Activated CD4-positive, alpha-beta T cell treated with anti-CD3 and anti-CD28 coated beads, Interleukin-2, amount 50 U/mL, for 48 hours (primary cell): ENCODE data around the gene MAT1A.
"Not testable (repeated sequence)": the region's sequence is repeated elsewhere in the genome, so short reads cannot be mapped to it uniquely, and the experiment has no call there.

Source experiments
- DNase-seq, 2 experiments: peaks; one replicate each; pipeline ENCODE4 v3.0.0-alpha.2; 2020

Gene MAT1A

DNA sequence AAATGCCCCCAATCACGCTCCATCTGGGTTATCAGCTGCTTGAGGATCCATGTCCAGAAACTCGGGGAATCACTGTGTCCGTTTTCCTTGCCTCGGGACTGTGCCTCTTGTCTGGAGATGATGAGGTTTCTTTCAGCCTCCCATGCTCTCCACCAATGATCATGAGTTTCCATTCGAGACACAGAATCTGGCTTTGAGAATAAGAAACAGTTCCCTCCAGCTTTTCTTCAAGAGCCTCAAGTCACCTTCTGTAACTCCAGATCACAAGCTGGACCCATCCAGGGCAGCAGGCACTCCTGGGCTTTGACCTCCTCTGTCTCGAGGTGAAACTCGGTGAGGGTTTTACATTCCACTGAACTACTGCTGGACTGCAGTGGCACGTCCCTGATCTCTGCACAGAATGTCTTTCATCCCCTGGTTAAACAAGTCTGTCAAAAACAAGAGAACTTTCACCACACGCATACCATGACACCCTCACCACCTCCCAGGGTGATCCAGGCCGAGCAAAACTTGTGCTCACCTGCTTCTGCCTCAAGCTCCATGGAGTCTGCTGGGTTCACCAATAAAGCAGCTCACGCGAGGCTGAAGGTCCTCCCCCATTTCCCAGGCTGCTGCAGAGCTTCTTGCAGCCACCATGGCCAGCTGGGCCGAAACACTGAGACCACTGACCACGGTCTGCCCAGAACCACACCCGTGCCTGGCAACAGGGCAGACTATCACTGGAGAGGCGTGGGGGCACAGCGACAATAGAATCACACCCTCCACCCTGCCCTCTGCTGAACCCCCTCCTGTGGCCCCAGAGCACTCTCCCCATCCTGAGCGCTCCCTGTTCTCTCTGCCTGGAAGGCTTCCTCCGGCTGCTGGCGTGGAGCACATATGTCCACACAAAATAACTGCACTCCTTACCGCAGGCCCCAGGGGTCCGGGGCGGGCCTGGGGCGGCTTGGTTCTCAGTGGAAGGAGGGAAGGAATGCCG lies 25.1 kb downstream of the MAT1A start:
- DNase-seq = no peak

DNA sequence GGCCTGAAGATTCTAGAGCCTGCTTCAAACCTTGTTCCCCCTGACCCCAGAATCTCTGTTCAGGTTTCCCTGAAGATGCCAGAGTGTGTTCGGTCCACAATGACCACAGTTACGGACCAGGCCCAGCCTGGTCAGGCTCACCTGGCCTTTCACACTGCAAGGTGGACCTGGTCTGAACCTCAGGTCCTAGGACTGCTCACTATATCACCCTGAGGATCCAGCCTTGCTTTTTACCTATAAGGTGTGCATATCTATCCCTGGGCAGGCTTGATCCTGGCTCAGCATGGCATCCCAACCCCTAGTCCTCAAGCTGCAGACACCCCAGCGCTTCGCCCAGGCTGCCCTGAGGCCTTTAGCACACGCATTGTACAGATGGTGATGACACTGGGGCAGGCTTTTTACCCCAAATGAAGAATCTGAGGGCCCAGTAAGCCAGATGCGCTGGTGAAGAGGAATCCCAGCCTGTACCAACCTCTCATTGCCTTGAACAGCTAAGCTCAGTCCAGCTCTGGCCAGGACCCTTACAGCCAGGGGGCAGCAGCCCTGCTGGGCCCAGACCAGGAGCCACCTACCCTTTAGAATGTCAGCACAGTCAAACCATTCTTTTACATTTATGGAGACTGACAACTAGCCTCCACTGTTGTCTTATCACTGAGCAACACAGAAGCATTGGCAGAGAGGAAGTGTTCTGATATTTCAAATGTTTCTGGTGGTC lies 28.0 kb downstream of the MAT1A start:
- no peak for DNase-seq

DNA sequence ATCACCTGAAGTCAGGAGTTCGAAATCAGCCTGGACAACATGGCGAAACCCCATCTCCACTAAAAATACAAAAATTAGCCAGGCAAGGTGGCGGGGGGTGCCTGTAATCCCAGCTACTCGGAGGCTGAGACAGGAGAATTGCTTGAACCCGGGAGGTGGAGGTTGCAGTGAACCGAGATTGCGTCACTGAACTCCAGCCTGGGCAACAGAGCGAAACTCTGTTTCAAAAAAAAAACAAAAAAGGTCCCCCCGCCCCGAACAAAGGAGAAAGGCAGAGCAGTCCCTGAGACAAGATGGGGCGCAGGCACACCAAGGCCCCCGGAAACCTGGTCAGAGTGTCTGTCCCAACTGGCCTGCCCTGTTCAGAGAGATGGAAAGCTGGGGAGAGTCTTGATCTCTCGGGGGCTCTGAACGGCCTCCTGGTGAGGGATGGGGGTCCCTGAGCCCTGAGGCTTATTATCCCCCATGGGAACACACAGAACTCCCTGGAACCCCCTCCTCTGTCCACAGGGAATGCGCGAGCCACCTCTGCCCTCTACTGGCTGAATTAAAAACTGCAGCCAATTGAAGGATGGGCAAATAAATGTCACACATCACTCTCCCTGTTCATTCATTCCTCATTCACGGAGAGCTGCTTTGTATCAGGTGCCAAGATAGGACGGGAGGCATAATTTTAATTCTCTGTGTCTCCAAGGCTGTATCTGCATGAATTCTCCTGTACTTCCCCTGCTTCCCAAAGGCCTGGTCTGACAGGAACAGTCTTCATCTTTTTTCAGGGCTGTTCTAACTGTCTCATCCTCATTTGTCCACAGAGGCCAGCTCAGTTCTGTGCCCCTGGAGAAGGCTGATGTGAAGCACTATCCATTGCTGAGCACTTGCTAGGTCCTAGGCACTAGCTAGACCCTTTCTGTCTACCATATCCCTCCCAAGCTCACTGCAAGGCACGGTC lies 28.9 kb downstream of the MAT1A start:
- peak; percentile 34 to 43 for DNase-seq

DNA sequence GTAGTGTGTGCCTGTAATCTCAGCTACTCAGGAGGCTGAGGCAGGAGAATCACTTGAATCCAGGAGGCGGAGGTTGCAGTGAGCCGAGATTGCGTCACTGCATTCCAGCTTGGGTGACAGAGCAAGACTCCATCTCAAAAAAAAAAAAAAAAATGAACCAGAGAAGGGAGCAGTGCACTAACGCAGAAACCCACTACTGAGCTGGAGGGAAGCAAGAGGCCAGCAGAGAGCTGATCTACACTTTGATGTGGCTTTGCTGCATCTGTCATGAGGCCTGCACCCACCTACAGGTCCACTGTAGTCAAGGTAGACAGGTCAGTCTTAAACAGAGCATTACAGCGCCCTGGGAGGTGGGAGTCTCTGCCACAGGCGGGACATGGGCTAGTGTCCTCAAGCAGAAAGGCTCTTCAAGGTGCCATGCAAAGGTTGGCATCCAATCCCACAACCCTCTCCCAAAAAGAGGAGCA lies 30.0 kb downstream of the MAT1A start:
- no peak for DNase-seq

DNA sequence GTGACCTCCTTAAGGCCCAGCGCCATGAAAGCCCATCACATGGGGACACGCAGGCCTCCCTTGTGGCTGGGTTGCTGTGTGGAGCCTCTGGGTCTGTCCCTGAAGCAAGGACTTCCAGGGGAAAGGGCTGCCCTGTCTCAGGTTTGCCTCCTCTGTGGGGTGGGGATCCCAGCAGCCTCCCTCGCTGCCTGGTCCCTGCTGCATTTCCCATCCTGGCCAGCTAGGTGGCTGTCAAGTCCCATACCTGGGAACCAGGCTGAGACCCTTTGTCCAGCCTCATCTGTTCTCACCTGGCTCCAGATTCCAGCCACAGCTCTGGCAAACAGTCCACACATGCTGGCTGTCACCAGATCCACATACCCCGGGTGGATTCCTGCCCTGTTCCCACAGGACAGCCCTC lies 32.7 kb downstream of the MAT1A start:
- DNase-seq = not testable (repeated sequence)

DNA sequence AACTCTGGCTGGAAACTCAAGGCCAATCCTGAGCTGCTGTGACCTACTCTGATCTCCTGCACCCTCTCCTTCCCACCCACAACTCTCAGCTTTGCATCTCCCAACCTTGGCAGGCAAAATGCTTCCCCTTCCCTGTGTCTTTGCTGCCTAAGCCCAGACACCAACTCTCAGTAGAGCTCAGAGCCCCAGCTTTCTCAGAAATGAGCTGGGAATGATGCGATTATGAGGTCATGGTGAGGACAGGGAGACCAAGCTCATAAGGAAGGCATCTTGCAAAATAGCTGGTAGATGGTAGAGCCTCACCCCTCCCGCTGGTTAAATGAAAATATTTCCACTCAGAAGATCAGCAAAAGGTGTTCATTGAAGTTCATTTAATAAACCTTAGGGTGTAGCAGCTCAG lies 34.7 kb downstream of the MAT1A start:
- not testable (repeated sequence) for DNase-seq

DNA sequence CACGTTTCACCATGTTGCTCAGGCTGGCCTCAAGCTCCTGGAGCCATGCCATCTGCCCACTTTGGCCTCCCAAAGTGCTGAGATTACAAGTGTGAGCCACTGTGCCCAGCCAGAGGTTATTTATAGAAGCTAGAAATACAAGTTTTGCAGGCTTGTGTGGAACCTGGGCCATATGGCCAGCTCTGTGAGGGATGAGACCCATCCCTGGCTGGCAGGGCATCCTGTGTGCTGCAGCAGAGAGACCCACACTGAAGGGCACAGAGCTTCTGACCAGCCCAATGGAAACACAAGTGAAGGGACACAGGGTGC lies 35.5 kb downstream of the MAT1A start:
- not testable (repeated sequence) for DNase-seq

DNA sequence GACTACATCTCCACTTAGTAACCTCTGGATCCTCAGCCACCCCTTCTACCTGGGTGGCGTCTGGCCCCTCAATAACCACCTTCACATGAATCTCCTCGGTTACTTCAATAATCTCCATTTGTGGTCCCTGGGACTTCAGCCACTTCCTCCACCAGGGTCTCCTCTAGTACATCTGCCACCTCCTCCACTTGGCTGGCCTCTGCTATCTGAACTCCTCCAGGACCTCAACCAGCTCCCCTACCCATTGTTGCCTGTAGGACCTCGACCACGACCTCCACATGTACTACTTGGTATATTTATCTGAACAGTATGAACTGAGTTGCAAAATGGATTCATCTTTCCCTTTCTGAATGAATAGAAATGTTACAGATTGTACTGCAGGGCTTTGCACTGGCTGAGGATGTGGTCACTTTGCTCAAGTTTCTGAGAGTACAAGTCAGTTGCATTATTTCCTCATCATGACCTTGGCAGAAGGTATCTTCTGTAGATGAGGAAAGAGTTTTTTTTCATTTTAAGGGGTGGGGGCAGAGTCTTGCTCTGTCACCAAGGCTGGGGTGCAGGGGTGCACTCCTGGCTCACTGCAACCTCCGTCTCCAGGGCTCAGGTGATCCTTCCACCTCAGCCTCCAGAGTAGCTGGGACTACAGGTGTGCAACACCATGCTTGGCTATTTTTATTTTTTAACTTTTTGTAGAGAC lies 36.0 kb downstream of the MAT1A start:
- no peak for DNase-seq

DNA sequence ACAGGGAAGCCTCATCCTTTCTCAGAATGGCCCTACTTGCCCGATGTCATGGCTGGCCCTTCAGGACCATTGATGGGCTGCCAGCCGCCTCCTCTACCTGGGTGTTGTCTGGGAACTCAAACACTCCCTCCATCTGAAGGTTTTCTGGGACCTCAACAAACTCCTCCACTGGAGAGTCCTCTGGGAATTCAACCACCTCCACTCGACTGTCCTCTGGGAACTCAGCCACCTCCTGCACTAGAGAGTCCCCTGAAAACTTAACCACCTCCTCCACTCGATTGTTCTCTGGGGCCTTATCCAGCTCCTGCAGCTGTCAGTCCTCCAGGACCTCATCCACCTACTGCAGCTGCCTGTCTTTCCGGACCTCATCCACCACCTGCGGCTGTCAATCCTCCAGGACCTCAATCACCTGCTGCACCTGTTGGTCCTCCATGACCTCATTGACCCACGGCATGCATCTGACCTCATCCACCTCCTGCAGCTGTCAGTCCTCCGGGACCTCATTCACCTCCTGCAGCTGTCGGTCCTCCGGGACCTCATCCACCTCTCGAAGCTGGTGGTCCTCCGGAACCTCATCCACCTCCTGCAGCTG lies 37.1 kb downstream of the MAT1A start:
- no peak for DNase-seq

DNA sequence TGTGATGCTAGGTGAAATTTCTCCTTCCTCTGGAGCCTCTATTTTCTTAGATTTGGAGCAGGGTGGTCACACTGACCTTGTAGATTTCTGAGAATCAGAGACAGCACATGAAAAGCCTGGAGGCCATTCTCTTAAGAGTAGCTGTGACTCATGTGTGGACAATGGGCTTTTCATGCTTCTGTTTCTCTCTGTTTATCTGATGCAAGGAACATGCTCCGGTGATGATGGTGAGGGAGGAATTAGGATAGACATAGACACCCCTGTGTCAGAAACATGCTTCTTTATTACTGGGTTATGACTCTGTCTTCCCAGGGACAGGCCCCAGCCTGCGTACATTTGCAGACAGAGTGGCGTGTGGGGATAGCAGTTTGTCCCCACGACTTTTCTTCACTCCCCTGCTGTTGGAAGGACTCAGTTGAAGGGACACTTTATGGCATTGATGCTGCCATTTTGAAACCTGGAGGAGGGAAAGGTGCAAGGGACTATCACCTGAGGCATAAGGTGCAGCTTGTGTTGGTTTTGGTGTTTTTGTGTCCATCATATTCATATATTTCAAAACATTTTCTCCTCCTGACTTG lies 37.7 kb downstream of the MAT1A start:
- DNase-seq = not testable (repeated sequence)

DNA sequence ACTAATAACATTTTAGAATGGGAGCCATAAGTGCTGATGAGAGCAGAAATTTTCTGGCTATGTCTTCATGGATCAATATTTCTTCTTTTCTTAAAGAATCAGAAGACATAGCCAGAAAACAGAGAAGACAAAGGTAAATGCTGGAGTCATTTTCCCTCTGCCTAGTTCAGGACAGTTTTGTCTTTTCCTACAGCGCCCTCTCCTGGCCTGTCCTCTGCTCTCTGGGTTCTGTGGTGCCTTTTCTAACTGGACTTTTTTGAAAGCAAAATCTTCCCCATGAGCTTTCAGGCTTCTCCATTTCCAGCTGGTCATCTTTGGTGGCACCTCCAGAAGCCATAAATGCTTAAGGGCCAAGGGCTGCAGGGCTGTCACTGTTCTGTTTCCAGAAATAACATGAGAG lies 39.1 kb downstream of the MAT1A start:
- DNase-seq = not testable (repeated sequence)

DNA sequence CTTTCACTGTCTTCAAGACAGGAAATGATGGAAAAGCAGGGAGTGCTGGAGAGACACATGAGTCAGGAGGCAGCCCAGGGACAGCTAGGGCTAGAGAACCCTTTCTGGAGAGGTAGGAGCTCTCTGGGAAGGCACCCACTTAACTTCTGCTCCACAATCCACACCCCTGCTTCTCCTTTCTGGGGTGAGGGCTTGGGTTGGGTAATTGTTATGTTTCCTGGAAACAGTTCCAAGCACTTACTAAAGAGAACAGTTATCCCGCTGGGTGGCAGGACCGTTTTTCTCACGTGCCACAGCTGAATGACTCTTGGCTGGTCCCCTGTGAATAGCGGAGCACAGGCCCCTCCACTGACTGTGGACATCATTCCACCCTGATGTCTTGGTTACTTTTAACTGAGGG lies 39.6 kb downstream of the MAT1A start:
- DNase-seq = not testable (repeated sequence)

DNA sequence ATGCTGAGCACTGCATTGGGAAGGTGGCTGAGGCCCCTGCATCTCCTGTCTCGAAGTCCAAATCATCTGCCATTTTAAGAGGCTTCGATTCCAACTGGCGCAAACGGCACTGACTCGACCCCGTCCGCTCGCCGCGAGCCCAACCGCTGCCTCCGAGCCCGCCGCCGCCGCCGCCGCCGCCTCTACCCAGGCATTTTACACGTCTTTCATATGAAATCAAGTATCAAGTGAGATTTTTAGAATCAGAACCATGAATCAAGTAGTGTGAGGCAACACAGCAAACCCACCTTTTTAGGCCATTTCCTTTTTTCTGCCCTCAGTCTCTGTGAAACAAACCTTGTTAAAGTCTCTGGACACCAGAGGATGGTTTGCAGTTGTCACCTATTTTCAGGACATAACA lies 41.8 kb downstream of the MAT1A start:
- DNase-seq = not testable (repeated sequence)

DNA sequence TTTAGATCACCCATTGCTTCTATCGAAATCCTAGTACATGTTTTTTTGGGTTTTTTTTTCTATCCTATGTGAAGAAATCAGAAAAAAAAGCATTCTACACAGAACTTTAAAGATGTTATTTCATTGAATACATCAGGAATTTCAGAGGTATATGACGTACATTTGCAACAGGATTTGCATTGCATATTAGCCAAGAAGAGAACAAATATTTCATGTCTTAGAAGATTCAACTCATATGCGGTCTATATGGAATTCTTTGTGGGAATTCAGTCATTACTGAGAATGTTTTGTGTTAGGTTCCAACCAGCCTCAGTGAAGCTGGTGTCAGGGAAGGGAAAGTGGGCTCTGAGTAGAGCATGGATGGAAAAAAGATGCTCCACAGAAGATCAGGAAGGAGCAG lies 45.1 kb downstream of the MAT1A start:
- not testable (repeated sequence) for DNase-seq

DNA sequence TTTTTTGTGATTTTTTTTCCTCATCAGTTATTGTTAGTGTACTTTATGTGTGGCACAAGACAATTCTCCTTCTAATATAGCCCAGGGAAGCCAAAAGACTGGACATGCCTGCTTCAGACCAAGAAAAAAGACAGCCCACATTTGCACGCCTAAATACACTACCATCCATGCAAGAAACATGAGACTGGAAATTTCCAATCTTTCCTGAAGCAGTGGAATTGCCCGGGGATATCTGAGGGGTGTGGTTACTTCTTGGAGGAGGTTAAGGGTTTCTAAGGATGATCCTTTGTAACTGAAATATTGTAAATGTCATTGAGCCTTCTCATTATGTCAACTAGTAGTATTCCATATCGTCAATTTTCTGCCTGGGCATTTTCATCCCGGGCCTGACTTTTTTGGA lies 47.1 kb downstream of the MAT1A start:
- DNase-seq = not testable (repeated sequence)

DNA sequence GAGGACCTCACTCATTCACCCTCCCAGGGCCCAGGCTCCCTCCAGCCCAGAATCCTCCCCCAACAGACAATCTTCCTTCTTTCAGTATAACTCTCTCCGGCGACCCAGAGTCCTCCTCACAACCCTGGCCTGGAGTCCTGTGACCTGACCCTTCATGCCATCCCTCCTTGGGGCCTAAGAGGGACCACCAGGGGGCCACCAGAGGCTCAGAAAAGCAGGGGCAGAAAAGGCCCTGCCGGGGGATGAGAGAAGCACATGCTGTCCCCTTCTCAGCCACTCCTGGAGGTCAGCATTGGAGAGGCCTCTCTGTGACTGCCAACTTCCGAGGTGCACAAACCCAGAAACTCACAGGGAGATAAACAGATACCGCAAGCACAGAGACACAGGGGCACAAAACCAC lies 53.0 kb downstream of the MAT1A start:
- DNase-seq = not testable (repeated sequence)

DNA sequence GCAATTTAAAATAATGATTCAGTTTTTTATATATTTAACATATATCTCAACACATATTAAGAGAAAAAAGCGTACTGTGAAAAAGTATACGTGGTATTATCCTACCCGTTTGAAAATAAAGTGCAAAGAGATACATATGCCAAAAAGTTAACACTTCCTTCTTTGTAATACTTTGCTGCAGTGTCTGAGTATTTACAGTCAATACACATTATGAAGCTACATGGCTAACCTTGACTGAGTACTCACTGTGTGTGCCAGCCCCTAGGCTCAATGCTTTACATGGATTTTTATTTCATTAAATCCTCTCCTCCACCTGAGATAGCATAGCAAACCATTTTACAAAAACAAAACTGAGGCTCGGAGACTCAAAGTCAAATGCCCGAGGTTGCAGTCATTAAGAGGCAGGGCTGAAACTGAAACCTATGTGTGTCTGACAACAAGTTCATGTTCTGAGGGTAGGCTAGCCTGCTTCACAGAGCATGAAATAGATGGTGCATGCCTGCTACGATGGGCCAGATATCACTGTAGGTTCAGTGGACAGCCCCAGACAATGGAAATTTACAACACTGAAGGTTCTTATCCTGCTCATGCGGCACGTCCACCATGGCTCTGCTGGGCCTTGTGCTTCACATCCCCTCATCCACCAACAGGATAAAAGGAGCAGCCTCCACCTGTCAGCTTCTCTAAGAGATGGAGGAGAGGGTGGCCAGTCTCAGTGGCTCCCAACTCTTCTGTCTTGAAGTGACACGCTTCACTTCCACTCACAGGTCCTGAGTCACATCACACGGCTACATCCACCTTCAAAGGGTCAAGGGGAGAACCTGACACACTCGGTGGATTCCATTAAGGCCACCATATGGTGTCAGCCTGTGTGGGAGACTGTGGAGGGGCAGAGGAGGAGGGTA lies 54.9 kb downstream of the MAT1A start:
- not testable (repeated sequence) for DNase-seq

DNA sequence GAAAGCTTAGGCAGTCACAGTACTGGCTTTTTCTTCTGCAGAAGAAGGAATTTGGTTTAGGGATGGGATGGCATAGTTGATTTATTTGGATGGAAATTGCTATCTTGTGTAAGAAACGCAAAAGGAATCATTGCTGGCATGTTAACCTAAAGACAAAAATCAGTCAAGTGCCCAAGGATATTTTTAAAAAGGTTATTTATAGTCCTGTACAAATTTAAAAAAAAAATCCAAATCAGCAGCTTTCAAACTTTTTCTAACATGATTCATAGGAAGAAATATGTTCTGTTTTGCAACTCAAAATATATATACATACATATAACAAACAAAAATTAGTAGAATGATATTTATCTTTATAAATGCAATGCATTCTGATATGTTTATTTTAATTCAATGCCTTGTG lies 55.6 kb downstream of the MAT1A start:
- not testable (repeated sequence) for DNase-seq

DNA sequence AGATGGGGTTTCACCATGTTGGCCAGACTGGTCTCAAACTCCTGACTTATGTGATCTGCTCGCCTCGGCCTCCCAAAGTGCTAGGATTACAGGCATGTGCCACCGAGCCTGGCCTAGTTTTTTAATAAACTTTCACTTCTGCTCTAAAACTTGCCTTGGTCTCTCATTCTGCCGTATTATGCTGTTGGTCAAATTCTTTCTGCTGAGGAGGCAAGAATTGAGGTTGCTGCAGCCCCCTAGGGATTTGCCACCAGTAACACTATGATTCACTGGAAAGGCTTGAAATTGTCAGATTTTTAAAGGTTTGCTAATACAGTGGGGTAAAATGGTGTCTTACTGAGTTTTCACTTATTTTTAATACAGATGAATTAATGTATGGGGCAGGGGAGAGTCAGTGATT lies 62.7 kb downstream of the MAT1A start:
- not testable (repeated sequence) for DNase-seq

DNA sequence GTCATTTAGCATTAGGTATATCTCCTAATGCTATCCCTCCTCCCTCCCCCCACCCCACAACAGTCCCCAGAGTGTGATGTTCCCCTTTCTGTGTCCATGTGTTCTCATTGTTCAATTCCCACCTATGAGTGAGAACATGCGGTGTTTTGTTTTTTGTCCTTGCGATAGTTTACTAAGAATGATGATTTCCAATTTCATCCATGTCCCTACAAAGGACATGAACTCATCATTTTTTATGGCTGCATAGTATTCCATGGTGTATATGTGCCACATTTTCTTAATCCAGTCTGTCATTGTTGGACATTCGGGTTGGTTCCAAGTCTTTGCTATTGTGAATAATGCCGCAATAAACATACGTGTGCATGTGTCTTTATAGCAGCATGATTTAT lies 66.4 kb downstream of the MAT1A start:
- not testable (repeated sequence) for DNase-seq
